GM12891 (cell line): Measurements from ENCODE around the gene KIF19.
A peak's percentile ranks its signal among the peaks of the same experiment; 100 is the strongest.

Source experiments
- DNase-seq: peaks from one replicate; pipeline ENCODE4 v3.0.0; 2011; ENCODE audit warnings: low spot score; ENCODE audit not compliant: insufficient read length
- FAIRE-seq: peaks from 2 replicates; lab custom pipeline; 2011; peaks lifted over from hg19 to GRCh38; lab: Jason Lieb, UNC
- PAX5 ChIP-seq: IDR thresholded peaks from 2 replicates; pipeline ENCODE4 v1.6.1; 2011; ENCODE audit warnings: low read length, moderate library complexity, mild to moderate bottlenecking; ENCODE audit not compliant: insufficient read depth, severe bottlenecking
- POLR2A ChIP-seq: IDR thresholded peaks from 2 replicates; pipeline ENCODE4 v1.6.1; 2011; ENCODE audit warnings: low read depth, low read length, control low read depth
- POLR2AphosphoS5 ChIP-seq: IDR thresholded peaks from 2 replicates; pipeline ENCODE4 v1.6.1; 2011; ENCODE audit warnings: low read depth, low read length, control low read depth
- POU2F2 ChIP-seq: IDR thresholded peaks from 2 replicates; pipeline ENCODE4 v1.6.1; 2011; ENCODE audit warnings: low read depth, mild to moderate bottlenecking, control low read depth, low read length, moderate library complexity
- SPI1 ChIP-seq: IDR thresholded peaks from 2 replicates; pipeline ENCODE4 v1.6.1; 2011; ENCODE audit warnings: low read depth, low read length, control low read depth
- TAF1 ChIP-seq: IDR thresholded peaks from 2 replicates; pipeline ENCODE4 v1.6.1; 2011; ENCODE audit warnings: low read depth, low read length, control low read depth

Gene KIF19

GRCh38 chr17:74329378-74329777, 3.4 kb downstream of the KIF19 start:
- no peak for FAIRE-seq
- TF ChIP-seq POU2F2 = no peak
- TF ChIP-seq PAX5 = no peak
- TF ChIP-seq POLR2AphosphoS5 = no peak
- no peak for TF ChIP-seq SPI1
- TF ChIP-seq POLR2A = no peak
- no peak for TF ChIP-seq TAF1
- no peak for DNase-seq

GRCh38 chr17:74330446-74330845, 4.4 kb downstream of the KIF19 start:
- TF ChIP-seq PAX5 = no peak
- no peak for TF ChIP-seq POLR2AphosphoS5
- TF ChIP-seq POLR2A = no peak
- FAIRE-seq (no peak), DNase-seq (no peak)

- FAIRE-seq = peak; percentile 23
- no peak for DNase-seq
These were observed 6.1 kb downstream of the KIF19 start for GRCh38 chr17:74332017-74332650.

GRCh38 chr17:74332763-74333283, 6.8 kb downstream of the KIF19 start:
- no peak for TF ChIP-seq POLR2AphosphoS5
- TF ChIP-seq POLR2A = no peak
- TF ChIP-seq TAF1 = no peak
- TF ChIP-seq PAX5 = no peak
- TF ChIP-seq POU2F2 = no peak
- no peak for TF ChIP-seq SPI1
- no peak for FAIRE-seq
- no peak for DNase-seq

More at GRCh38 chr17:74332017-74332650, 6.1 kb downstream of the KIF19 start:
- TF ChIP-seq SPI1 = no peak

GRCh38 chr17:74334393-74335039, 8.5 kb downstream of the KIF19 start:
- no peak for DNase-seq
- TF ChIP-seq TAF1 = no peak
- TF ChIP-seq POU2F2 = no peak
- TF ChIP-seq PAX5 = no peak
- TF ChIP-seq POLR2A = no peak
- TF ChIP-seq POLR2AphosphoS5 = no peak
- no peak for TF ChIP-seq SPI1
- peak; percentile 23 for FAIRE-seq

- DNase-seq (no peak), FAIRE-seq (no peak)
- TF ChIP-seq TAF1 (no peak), PAX5 (no peak), POU2F2 (no peak), POLR2A (no peak), SPI1 (no peak), POLR2AphosphoS5 (no peak)
These were observed 9.6 kb downstream of the KIF19 start for GRCh38 chr17:74335529-74336062.

GRCh38 chr17:74336307-74336706, 10.3 kb downstream of the KIF19 start:
- TF ChIP-seq TAF1 (no peak), POU2F2 (no peak), PAX5 (no peak), POLR2AphosphoS5 (no peak), POLR2A (no peak), SPI1 (no peak)
- no peak for DNase-seq
- no peak for FAIRE-seq

- DNase-seq (no peak), FAIRE-seq (no peak)
- TF ChIP-seq POLR2A (no peak), POU2F2 (no peak), POLR2AphosphoS5 (no peak), TAF1 (no peak), SPI1 (no peak), PAX5 (no peak)
These were observed 11.9 kb downstream of the KIF19 start for GRCh38 chr17:74337834-74338500.

- FAIRE-seq = no peak
- TF ChIP-seq POLR2A (no peak), PAX5 (no peak), TAF1 (no peak), POU2F2 (no peak), SPI1 (no peak), POLR2AphosphoS5 (no peak)
These were observed 13.6 kb downstream of the KIF19 start for GRCh38 chr17:74339537-74340195.

More at GRCh38 chr17:74339537-74340195, 13.6 kb downstream of the KIF19 start:
- DNase-seq = no peak
